GM12891 (cell line): ENCODE results near the gene LILRA6.

Experiments
- POLR2A ChIP-seq: IDR thresholded peaks from 2 replicates; pipeline ENCODE4 v1.6.1; 2011; ENCODE audit warnings: low read depth, low read length, control low read depth
- POLR2AphosphoS5 ChIP-seq: IDR thresholded peaks from 2 replicates; pipeline ENCODE4 v1.6.1; 2011; ENCODE audit warnings: low read depth, low read length, control low read depth

GRCh38 chr19:54229146-54229545, 13.4 kb downstream of the LILRA6 start:
- TF ChIP-seq POLR2A = no peak
- no peak for TF ChIP-seq POLR2AphosphoS5
